ENCODE data around the gene KIF6.

The KIF6 gene

DNA sequence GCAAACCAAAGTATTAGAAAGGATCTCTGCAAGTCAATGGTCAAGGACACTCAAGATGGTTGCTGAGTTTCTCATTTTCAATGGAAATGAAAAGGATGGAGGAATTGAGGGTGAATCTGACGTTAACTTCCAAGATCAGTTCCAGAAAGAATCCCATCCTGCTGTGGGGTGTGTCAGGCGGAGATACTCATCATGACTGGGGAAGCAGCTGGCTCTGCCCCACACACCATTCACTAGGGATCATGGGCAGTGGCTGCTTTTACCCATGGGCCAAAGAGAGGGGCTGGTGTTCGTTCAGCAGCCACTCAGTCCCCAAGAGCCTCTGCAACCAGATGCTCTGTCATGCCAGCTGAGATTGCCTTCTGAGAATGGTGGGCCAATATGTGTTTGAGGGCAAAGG lies 300.4 kb downstream of the KIF6 start:
- TF ChIP-seq, protein P1, sequence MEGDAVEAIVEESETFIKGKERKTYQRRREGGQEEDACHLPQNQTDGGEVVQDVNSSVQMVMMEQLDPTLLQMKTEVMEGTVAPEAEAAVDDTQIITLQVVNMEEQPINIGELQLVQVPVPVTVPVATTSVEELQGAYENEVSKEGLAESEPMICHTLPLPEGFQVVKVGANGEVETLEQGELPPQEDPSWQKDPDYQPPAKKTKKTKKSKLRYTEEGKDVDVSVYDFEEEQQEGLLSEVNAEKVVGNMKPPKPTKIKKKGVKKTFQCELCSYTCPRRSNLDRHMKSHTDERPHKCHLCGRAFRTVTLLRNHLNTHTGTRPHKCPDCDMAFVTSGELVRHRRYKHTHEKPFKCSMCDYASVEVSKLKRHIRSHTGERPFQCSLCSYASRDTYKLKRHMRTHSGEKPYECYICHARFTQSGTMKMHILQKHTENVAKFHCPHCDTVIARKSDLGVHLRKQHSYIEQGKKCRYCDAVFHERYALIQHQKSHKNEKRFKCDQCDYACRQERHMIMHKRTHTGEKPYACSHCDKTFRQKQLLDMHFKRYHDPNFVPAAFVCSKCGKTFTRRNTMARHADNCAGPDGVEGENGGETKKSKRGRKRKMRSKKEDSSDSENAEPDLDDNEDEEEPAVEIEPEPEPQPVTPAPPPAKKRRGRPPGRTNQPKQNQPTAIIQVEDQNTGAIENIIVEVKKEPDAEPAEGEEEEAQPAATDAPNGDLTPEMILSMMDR (IDR thresholded peaks at IDR 0.05; ENCODE audit: extremely low read depth, insufficient read depth, missing control alignments) = no peak
- in situ Hi-C loops (cut with MboI; ENCODE audit: low pct_unique_long_range_greater_than_20kb, low sequenced_read_pairs, unreplicated experiment) = no loop called here
- no peak for DNase-seq (ENCODE audit: low spot score)

DNA sequence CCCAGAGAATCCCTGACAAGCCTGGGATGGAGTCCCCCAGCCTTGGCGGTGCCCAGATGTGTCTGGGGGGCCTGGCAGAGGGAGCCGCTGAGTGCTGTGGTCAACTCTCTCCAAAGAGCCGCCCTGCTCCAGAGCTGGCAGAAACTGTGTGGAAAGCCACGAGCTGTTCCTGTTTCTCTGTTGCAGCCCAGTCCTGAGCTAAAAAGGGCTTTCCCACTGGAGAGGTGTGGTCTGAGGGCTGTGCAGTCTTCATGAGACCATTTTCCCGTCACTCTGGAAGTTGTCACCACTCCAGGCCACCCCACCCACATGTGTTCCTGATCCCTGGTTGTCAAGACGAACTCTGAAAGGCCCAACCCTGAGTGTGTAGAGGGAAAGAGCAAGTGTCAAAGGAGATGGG lies 303.0 kb downstream of the KIF6 start:
- TF ChIP-seq, protein P1 (IDR thresholded peaks at IDR 0.05; ENCODE audit: extremely low read depth, insufficient read depth, missing control alignments) = no peak
- in situ Hi-C loops (cut with MboI; ENCODE audit: low pct_unique_long_range_greater_than_20kb, low sequenced_read_pairs, unreplicated experiment) = no loop called here
- DNase-seq (ENCODE audit: low spot score) = no peak

DNA sequence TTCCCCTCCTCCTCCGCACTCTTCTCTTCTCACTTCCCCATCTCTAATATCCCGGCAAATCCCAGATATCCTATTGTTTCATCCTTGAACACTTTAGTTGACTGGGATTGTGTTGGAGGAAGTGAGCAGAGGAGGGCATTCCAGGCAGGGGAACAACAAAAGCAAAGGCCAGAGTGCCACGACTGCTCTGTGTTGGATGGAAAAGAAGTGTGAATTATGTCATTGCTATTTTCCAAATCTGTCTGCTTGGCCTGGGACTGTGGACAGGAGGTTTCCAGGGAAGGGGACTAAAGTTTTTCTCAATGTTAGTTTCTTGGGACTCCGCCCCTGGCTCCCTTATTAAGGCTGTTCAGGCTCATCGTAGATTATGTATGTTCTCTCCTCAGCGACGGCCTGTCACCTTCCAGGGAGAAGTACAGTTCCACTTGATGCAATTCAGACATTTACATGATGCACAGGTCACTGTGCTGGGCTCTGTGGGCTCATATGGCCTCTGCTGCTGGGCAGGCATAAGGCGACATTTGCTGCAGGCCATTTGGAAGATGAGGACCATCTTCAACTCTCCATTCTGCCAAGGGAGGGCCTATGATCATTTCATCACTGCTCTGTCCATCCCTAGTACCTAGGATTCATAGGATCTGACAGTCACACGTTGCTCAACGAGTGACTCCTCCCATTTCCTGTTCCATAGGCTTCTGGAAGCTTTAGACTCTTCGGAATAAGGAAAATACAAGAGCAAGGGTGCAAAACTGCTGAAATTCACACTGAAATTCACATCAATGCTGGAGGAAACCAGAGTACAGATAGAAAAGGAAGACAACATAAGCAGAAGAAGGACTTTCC lies 303.6 kb downstream of the KIF6 start:
- DNase-seq (ENCODE audit: low spot score) = no peak
- in situ Hi-C loops (cut with MboI; ENCODE audit: low pct_unique_long_range_greater_than_20kb, low sequenced_read_pairs, unreplicated experiment) = no loop called here
- TF ChIP-seq, protein P1 (IDR thresholded peaks at IDR 0.05; ENCODE audit: extremely low read depth, insufficient read depth, missing control alignments) = no peak

DNA sequence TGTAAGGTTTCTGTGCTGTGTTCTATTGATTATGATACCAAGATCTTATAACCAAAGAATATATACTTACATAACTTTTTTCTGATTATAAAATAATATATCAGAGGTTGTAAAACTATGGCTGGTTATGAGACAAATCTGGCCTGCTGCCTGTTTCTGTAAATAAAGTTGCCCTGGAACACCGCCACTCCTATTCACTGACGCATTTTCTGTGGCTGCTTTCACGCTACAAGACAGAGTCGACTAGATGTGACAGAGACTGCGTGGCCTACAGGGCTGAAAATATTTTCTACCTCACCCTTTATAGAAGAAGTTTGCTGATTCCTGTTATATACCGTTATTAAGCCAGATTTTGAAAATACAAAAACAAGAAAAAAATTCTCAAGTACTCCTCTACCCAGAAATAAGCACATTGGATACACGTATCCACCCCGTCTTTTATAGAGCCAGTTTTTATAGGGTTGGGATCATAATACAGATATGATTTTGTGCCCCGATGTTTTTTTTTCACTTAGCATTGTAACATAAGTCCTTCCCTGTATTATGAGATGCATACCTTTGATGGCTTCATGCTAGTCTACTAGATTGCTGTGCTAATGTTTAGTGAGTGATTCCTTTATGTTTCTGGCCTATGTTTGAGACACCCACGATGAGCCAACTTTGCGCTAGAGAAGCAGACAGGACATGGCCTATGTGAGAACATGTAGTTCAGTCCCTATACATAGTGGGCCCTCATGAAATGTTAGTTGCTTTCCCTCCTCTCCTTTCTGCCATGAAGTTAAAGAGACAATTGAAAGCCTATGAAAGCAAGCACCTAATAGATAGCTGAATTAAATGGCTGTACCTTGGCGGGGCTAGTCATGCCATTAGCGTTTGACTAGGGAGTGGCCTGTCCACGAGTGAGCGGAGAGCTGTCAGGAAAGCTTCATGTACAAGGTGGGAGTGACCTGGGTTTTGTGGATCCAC lies 304.6 kb downstream of the KIF6 start:
- DNase-seq (ENCODE audit: low spot score) = no peak
- TF ChIP-seq, protein P1 (IDR thresholded peaks at IDR 0.05; ENCODE audit: extremely low read depth, insufficient read depth, missing control alignments) = no peak
- in situ Hi-C loops (cut with MboI; ENCODE audit: low pct_unique_long_range_greater_than_20kb, low sequenced_read_pairs, unreplicated experiment) = no loop called here

DNA sequence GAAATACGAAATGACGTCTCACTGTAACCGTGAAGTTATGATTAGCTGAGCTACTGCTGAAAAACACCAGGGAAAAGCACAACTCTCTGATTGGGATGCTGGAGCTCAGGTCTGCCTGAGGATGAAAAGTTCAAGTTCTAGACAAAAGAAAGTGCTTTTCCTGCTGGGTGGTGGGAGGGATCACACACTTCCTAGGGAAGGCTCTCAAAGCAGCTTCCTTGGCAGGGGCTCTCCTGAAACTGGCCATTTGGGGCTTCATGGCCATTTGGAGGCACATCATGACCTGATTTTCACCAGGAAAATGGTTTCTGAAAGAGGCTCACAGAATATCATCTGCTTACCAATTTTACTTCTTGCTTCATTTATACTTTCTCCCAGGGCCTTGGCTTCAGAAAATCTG lies 305.6 kb downstream of the KIF6 start:
- DNase-seq (ENCODE audit: low spot score) = no peak
- TF ChIP-seq, protein P1 (IDR thresholded peaks at IDR 0.05; ENCODE audit: extremely low read depth, insufficient read depth, missing control alignments) = no peak
- in situ Hi-C loops (cut with MboI; ENCODE audit: low pct_unique_long_range_greater_than_20kb, low sequenced_read_pairs, unreplicated experiment) = no loop called here

DNA sequence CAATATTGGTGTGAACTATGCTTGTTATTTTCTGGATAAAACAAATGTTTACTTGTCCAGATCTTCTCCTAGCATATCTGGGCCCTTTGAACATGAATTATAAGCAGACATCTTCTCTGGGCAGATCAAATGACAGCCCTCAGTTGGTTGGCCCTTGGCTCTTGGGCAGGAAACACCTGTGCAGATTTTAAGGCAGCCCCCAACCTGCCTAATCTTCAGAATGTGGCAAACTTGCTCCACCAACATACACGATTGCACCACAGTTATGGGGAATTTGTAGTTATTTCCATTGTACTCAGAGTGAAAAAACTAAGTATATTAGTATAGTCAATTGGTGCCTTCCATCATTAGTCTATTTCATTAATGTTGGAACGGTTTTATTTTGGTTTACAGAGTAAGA lies 307.8 kb downstream of the KIF6 start:
- in situ Hi-C loops (cut with MboI; ENCODE audit: low pct_unique_long_range_greater_than_20kb, low sequenced_read_pairs, unreplicated experiment) = no loop called here
- TF ChIP-seq, protein P1 (IDR thresholded peaks at IDR 0.05; ENCODE audit: extremely low read depth, insufficient read depth, missing control alignments) = no peak
- no peak for DNase-seq (ENCODE audit: low spot score)
